ENCODE measurements around the gene SBNO1.

Gene SBNO1

DNA sequence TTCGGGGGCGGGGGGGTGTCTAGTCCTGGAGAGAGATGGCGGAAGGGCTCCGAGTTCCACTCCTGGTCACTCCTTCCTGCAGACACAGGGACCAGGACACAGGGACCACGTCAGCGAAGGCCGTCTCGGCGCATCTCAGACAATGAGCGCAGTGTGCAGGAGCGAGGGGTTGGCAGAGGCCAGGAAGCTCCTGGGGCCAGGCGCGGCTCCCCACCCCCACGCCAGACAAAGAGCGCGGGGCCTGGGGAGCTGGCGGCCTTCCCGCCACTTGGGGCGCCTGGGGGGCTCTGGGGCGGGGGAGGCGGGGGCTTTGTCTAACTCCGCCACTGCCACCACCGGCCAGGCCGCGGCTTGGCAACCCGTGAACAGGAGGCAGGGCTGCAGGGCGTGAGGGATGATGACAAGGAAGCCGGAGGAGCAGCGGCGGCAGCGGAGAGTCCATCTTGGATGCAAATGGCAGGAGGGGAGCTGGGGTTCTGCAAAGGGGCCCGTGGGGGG, 95.2 kb downstream of the SBNO1 start:
- no peaks in the 10 kb centered on the region for H3K9me3 ChIP-seq (ENCODE audit: control insufficient read depth, insufficient read depth, low read depth, low read length)
- H3K27ac ChIP-seq (ENCODE audit: low read depth, low read length), result peak overlapping the region; percentile 86; the same call in 1 of the 2 replicates
- peak overlapping the region; percentile 73 for H3K4me3 ChIP-seq (ENCODE audit: low read depth, low read length)
- H3K36me3 ChIP-seq (ENCODE audit: control insufficient read depth, insufficient read depth, low read length), result peaks cover 31% of the 10 kb centered on the region
- peaks cover 24% of the 10 kb centered on the region for H3K4me1 ChIP-seq (ENCODE audit: control insufficient read depth, insufficient read depth, low read length)
- peak overlapping the region; percentile 97 for H3K9ac ChIP-seq (ENCODE audit: low read length)
- no peaks in the 10 kb centered on the region for H3K27me3 ChIP-seq (ENCODE audit: control insufficient read depth, insufficient read depth, low read length)

DNA sequence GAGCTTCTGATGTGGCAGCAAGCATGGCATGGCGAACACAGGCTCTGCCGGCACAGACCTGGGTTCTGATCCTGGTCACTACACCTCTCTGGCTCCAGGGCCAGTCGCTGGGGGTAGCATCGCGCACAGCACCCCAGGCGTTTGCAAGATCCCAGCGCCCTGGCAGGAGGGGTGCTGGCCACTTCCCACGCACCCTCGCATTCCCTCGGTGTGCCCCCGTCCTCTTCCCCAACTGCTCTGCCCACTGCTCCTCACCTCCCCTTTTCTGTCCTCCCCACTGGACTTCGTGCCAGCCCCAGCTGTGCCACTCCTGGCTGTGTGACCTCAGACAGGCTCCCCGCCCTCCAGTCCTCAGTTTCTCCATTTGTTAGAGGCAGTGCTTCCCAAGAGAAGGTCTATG, 95.8 kb downstream of the SBNO1 start:
- H3K4me3 ChIP-seq (ENCODE audit: low read depth, low read length), result peak overlapping the region; percentile 73
- H3K36me3 ChIP-seq (ENCODE audit: control insufficient read depth, insufficient read depth, low read length), result peaks cover 35% of the 10 kb centered on the region
- H3K9me3 ChIP-seq (ENCODE audit: control insufficient read depth, insufficient read depth, low read depth, low read length), result no peaks in the 10 kb centered on the region
- peak overlapping the region; percentile 77 for H3K9ac ChIP-seq (ENCODE audit: low read length)
- peaks cover 24% of the 10 kb centered on the region for H3K4me1 ChIP-seq (ENCODE audit: control insufficient read depth, insufficient read depth, low read length)
- no peaks in the 10 kb centered on the region for H3K27me3 ChIP-seq (ENCODE audit: control insufficient read depth, insufficient read depth, low read length)
- H3K27ac ChIP-seq (ENCODE audit: low read depth, low read length), result 0 out of 2 replicates have a peak overlapping the region, but pooled peaks have one; percentile 86

DNA sequence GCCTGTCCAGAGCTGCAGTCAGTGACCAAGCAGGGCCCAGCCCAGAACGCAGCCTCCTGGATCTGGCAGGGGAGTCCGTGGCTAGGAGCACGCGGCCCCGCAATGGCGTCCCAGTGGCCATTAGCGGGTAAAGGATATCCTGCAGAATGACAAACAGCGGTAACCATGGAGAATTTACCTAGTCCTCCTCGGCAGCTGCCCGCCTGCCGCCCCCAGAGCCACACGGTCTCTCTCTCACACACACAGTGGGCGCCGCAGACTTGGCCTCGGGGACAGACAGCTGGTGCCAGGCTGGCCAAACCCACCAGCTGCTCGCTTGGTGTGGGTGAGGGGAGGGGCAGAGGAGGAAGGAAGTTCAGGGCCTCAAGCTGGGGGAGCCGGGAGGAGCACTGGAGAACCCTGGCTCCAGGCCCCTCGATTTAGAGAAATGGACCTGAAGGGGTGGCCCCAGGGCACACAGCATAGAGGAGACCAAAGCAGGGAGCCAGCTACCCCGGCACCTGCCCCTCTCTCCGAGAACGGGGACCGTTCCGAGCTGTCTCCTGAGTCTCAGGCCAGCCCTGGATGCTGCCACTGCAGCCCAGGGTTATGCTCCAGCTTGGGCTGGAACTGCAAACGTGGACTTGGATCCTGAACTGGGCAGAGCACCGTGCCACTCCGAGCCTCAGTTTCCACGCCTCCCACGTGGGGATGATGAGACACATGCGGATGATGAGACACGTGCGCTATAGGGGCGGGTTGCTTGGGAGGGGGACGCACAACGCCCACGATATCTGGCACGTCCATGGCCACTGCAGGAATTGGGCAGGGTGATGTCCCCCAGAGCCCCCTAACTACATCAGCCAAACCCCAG, 96.4 kb downstream of the SBNO1 start:
- H3K4me3 ChIP-seq (ENCODE audit: low read depth, low read length), result no peak overlapping the region
- H3K36me3 ChIP-seq (ENCODE audit: control insufficient read depth, insufficient read depth, low read length), result peaks cover 41% of the 10 kb centered on the region
- H3K27ac ChIP-seq (ENCODE audit: low read depth, low read length), result no peak overlapping the region
- H3K4me1 ChIP-seq (ENCODE audit: control insufficient read depth, insufficient read depth, low read length), result peaks cover 23% of the 10 kb centered on the region
- no peaks in the 10 kb centered on the region for H3K27me3 ChIP-seq (ENCODE audit: control insufficient read depth, insufficient read depth, low read length)
- H3K9ac ChIP-seq (ENCODE audit: low read length), result peak overlapping the region; percentile 77
- no peaks in the 10 kb centered on the region for H3K9me3 ChIP-seq (ENCODE audit: control insufficient read depth, insufficient read depth, low read depth, low read length)

DNA sequence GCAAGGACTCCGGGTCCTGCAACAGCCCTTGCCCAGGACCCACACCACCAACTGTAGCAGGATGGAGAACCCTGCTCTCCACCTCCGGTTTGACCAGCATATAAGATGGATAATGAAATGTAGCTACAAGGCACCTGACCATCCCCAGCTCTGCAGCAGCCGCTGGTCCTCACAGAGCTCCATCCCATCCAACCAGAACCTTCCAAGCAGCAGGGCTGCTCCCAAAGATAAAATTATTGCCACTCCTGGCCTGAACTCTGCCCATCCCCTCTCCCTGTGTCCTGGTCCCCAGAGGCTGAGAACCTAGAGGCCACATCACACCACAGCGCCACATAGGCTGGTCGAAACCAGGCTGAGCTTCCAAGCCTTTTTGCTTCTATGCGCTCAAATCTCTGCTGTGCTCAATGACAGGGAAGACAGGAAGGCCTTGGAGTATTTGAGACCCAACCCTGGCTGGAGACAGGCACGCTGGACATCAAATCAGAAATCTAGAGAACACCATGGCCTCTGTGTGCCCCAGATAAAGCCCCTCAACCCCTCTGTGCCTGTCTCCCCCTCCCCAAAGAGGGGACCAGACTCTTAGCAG, 97.2 kb downstream of the SBNO1 start:
- no peak overlapping the region for H3K27ac ChIP-seq (ENCODE audit: low read depth, low read length)
- H3K9ac ChIP-seq (ENCODE audit: low read length), result no peak overlapping the region
- no peak overlapping the region for H3K4me3 ChIP-seq (ENCODE audit: low read depth, low read length)
- H3K27me3 ChIP-seq (ENCODE audit: control insufficient read depth, insufficient read depth, low read length), result no peaks in the 10 kb centered on the region
- H3K9me3 ChIP-seq (ENCODE audit: control insufficient read depth, insufficient read depth, low read depth, low read length), result no peaks in the 10 kb centered on the region
- peaks cover 47% of the 10 kb centered on the region for H3K36me3 ChIP-seq (ENCODE audit: control insufficient read depth, insufficient read depth, low read length)
- H3K4me1 ChIP-seq (ENCODE audit: control insufficient read depth, insufficient read depth, low read length), result peaks cover 16% of the 10 kb centered on the region

DNA sequence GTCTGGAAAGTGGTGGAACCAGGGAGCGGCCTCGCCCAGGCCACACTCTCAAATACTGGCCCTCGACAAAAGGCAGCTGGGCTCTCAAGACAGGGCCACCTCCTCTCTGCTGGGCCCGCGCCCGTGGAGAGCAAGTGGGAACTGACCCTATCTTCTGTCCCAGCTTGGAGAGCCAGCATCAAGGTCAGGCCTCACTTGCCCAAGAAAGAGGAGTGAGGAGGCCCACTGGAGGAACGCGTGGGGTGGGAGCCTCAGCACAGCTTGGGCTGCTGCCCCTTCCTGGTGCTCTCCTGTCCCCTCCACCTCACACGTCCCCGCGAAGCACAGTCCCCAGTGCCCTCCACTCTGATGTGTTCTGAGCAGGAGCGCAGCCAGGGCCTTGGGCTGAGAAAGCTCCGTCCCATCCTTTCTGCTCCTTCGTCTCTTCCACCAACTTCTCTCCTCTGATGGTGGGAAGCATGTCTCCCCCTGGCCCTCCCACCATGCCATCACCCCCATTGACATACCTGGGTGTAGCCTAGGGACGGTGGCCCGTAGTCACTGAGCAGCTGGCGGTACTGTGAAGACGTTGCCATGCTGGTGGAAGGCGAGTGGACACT, 97.9 kb downstream of the SBNO1 start:
- Histone ChIP-seq H3K36me3 (ENCODE audit: control insufficient read depth, insufficient read depth, low read length) (peaks cover 54% of the 10 kb centered on the region), H3K27ac (ENCODE audit: low read depth, low read length) (no peak overlapping the region), H3K9me3 (ENCODE audit: control insufficient read depth, insufficient read depth, low read depth, low read length) (no peaks in the 10 kb centered on the region), H3K4me3 (ENCODE audit: low read depth, low read length) (no peak overlapping the region), H3K9ac (ENCODE audit: low read length) (no peak overlapping the region), H3K27me3 (ENCODE audit: control insufficient read depth, insufficient read depth, low read length) (no peaks in the 10 kb centered on the region), H3K4me1 (ENCODE audit: control insufficient read depth, insufficient read depth, low read length) (peaks cover 16% of the 10 kb centered on the region)

DNA sequence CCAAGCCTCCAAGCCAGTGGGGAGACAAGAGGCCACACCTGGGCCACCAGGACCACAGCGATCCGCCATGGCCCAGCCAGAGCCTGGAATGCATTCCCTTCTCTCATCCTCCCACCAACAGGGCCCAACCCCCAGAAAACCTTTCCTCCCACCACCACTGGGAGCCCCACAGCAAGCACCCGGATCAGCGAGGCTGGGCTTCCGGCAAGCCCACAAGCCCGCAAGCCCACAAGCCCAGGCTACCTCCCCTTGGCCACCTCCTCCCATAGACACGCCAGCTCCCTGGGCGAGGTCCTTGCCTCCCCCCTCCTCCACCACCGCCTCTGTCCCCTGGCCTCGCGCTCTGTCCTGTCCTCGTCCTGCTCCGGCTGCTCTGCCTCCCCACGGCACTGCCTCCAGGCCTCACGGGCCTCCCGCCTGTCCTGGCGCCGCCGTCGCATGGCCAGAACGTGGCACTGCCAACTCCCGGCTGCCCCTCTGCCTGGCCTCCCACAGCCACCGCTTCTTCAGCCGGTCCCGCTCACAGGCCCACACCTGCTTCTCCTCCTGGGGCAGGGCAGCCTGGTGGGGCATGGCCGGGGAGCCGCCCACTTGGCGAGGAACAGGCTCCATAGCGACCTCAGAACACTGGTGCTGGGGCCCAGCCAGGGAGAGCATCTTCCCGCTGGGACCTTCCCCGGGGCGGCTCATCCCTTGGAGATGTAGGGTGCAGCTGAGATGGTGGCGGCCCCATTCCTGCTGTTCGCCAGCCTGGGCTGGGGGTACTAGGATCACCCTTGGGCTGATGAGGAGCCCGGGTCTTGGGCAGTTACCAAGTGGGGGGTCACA, 98.6 kb downstream of the SBNO1 start:
- Histone ChIP-seq H3K4me1 (ENCODE audit: control insufficient read depth, insufficient read depth, low read length) (peaks cover 20% of the 10 kb centered on the region), H3K9ac (ENCODE audit: low read length) (no peak overlapping the region), H3K27ac (ENCODE audit: low read depth, low read length) (no peak overlapping the region), H3K9me3 (ENCODE audit: control insufficient read depth, insufficient read depth, low read depth, low read length) (no peaks in the 10 kb centered on the region), H3K4me3 (ENCODE audit: low read depth, low read length) (no peak overlapping the region), H3K36me3 (ENCODE audit: control insufficient read depth, insufficient read depth, low read length) (peaks cover 61% of the 10 kb centered on the region), H3K27me3 (ENCODE audit: control insufficient read depth, insufficient read depth, low read length) (no peaks in the 10 kb centered on the region)

DNA sequence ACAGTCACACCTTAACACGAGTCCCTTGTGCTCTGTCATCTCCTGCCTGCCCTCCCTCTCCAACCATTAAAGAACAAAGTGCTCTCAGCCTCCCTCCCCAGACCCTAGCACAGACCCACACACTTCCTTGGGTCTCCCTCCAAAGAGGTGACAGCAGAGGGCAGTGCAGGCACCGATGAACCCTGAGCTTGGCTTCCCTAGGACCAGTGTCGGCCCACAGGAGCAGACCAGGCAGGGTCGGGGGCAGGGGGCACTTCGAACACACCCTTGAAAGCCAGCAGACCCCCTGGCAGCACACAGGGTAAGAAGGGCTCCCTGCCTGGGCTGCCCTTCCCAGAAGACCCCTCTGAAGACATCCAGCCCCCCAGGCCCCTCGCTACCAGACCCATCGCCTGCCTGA, 100.0 kb downstream of the SBNO1 start:
- H3K36me3 ChIP-seq (ENCODE audit: control insufficient read depth, insufficient read depth, low read length), result peaks cover 75% of the 10 kb centered on the region
- H3K9ac ChIP-seq (ENCODE audit: low read length), result no peak overlapping the region
- H3K4me1 ChIP-seq (ENCODE audit: control insufficient read depth, insufficient read depth, low read length), result peaks cover 20% of the 10 kb centered on the region
- no peak overlapping the region for H3K4me3 ChIP-seq (ENCODE audit: low read depth, low read length)
- no peak overlapping the region for H3K27ac ChIP-seq (ENCODE audit: low read depth, low read length)
- no peaks in the 10 kb centered on the region for H3K27me3 ChIP-seq (ENCODE audit: control insufficient read depth, insufficient read depth, low read length)
- H3K9me3 ChIP-seq (ENCODE audit: control insufficient read depth, insufficient read depth, low read depth, low read length), result no peaks in the 10 kb centered on the region

DNA sequence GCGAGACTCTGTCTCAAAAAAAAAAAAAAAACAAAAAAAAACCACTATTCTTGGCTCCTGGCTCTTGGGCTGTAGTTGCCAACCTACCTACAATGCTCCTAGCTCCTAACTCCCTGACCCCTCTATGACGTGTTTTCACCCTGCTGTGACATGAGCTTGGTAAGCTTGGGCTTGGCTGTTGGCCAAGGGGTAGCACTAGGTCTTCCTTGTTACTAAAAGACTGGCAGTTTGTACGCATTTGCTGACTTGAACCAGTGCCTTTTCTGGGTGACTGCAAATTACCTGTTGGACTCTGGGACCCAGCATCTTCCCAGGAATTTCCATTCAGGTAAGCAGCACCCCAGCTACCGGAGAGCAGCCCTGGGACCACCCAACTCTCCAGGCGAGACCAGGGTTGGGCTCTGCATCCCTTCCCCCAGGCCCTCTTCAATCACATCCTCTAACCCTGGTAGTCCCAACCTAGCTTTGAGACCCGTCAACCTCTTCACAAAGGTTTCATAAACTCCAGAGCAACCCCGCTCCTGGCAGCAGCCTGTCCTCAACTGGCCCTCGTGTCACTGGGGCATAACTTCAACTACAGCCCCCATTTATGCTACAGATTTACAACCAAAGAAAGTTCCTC, 101.3 kb downstream of the SBNO1 start:
- Histone ChIP-seq H3K36me3 (ENCODE audit: control insufficient read depth, insufficient read depth, low read length) (peaks cover 88% of the 10 kb centered on the region), H3K4me1 (ENCODE audit: control insufficient read depth, insufficient read depth, low read length) (peaks cover 10% of the 10 kb centered on the region), H3K4me3 (ENCODE audit: low read depth, low read length) (no peak overlapping the region), H3K27ac (ENCODE audit: low read depth, low read length) (no peak overlapping the region), H3K9ac (ENCODE audit: low read length) (no peak overlapping the region), H3K9me3 (ENCODE audit: control insufficient read depth, insufficient read depth, low read depth, low read length) (no peaks in the 10 kb centered on the region), H3K27me3 (ENCODE audit: control insufficient read depth, insufficient read depth, low read length) (no peaks in the 10 kb centered on the region)

DNA sequence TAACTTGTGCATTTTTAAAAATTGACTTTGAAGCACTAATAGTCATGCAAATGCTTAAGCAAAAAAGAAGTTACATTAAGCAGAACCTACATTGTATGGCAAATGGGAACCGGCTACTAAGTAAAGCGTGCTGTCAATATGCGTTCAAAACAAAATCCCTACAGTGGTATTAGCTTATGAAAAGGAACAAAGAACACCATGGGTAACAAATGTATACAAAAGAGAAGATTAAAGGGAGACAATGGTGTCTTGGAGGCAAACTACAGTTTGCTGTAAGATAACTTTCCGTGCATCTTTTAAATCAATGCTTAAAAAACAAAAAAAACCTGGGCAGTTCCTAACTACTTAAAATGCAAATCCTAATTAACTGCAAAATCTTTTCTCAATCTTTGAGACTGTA, 103.5 kb downstream of the SBNO1 start:
- H3K4me1 ChIP-seq (ENCODE audit: control insufficient read depth, insufficient read depth, low read length), result peaks cover 6% of the 10 kb centered on the region; the same call in 1 of the 2 replicates
- no peak overlapping the region for H3K4me3 ChIP-seq (ENCODE audit: low read depth, low read length)
- no peaks in the 10 kb centered on the region for H3K27me3 ChIP-seq (ENCODE audit: control insufficient read depth, insufficient read depth, low read length)
- H3K9ac ChIP-seq (ENCODE audit: low read length), result no peak overlapping the region
- no peak overlapping the region for H3K27ac ChIP-seq (ENCODE audit: low read depth, low read length)
- peaks cover 92% of the 10 kb centered on the region for H3K36me3 ChIP-seq (ENCODE audit: control insufficient read depth, insufficient read depth, low read length)
- no peaks in the 10 kb centered on the region for H3K9me3 ChIP-seq (ENCODE audit: control insufficient read depth, insufficient read depth, low read depth, low read length)

DNA sequence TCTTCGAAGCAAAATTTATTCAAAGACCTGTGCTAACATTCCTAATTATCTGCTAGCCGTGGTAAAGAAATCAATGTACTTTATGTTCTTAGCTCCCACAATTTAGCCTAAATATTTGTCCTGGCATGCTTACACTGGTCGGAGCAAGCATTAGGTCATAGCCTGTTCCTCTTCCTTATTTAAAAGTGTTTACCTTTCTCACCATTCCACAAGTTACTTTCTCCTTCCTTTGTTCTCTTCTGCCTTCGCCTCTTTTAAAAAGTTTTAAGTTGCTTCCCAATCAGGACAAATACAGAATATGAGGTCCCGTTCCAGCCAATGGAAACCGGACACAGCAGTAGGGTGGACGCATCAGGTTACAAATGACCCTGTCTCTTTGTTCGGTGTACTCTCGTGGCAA, 104.6 kb downstream of the SBNO1 start:
- H3K4me3 ChIP-seq (ENCODE audit: low read depth, low read length), result no peak overlapping the region
- H3K9me3 ChIP-seq (ENCODE audit: control insufficient read depth, insufficient read depth, low read depth, low read length), result no peaks in the 10 kb centered on the region
- no peak overlapping the region for H3K9ac ChIP-seq (ENCODE audit: low read length)
- H3K36me3 ChIP-seq (ENCODE audit: control insufficient read depth, insufficient read depth, low read length), result peaks cover 92% of the 10 kb centered on the region
- H3K27me3 ChIP-seq (ENCODE audit: control insufficient read depth, insufficient read depth, low read length), result no peaks in the 10 kb centered on the region
- peaks cover 6% of the 10 kb centered on the region; the same call in 1 of the 2 replicates for H3K4me1 ChIP-seq (ENCODE audit: control insufficient read depth, insufficient read depth, low read length)
- H3K27ac ChIP-seq (ENCODE audit: low read depth, low read length), result no peak overlapping the region

All from HUES6 (cell line).